Measurements from ENCODE around the gene TBL2.
"Not testable (repeated sequence)": the region's sequence is repeated elsewhere in the genome, so short reads cannot be mapped to it uniquely, and the experiment has no call there.

TBL2 gene

GRCh38 chr7:73570521-73570920, 7.9 kb downstream of the TBL2 start:
- no peak for DNase-seq (ENCODE audit: low read depth in 2 of 2)

- no peak for DNase-seq (ENCODE audit: low read depth in 2 of 2)
These were observed 9.3 kb downstream of the TBL2 start for GRCh38 chr7:73569042-73569608.

GRCh38 chr7:73567846-73568685, 10.3 kb downstream of the TBL2 start:
- DNase-seq (ENCODE audit: low read depth in 2 of 2) = no peak

DNA sequence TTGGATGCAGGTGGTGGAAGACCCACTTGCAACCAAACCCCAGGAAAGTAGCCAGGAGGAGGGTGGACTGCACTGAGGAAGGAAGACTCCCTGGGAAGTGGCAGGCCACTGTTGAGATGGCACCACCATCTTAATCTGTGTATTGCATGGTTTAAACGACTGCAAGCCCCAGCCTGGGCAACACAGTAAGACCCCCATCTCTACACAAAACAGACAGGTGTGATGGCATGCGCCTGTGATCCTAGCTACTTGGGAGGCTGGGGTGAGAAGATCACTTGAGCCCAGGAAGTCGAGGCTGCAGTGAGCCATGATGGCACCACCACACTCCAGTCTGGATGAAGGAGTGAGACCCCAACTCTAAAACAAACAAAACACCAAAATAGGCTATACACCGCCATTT, 11.2 kb downstream of the TBL2 start:
- DNase-seq (ENCODE audit: low read depth in 2 of 2) = no peak

DNA sequence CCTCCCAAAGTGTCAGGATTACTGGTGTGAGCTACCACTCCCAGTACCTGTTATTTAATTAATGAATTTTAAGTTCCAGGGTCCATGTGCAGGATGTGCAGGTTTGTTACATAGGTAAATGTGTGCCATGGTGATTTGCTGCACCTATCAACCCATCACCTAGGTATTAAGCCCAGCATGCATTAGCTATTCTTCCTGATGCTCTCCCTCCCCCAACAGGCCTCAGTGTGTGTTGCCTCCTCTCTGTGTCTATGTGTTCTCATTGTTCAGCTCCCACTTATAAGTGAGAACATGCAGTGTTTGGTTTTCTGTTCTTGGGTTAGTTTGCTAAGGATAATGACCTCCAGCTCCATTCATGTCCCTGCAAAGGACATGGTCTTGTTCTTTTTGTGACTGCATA, 11.9 kb downstream of the TBL2 start:
- not testable (repeated sequence) for DNase-seq (ENCODE audit: low read depth in 2 of 2)

DNA sequence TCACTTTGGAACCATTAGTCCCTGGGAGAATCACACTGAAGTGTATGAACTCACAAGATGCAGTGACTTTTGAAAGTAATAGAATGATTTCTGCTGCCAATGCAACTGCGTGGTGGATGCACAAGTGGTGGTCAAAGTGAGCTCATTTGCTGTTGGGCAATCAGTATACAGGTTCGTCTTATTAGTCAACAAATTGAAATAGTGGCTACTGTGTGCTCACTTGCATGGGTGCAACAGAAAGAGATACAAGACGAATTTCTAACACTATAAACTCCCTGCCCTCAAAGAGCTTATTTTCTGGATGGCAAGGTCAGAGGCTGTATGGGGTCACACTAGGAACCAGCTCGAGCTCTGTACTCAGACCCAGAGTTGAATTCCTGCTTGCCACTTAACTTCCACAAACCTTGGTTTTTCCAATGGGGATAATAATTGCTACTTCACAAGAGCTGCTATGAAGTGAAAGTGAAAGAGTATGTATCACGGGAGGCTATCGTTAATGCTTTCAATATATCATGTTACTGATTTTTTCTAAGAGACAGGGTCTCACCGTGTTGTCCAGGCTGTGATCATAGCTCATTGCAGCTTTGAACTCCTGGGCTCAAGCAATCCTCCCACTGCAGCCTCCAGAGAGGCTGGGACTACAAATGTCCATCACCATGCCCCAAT, 12.6 kb downstream of the TBL2 start:
- no peak for DNase-seq (ENCODE audit: low read depth in 2 of 2)

DNA sequence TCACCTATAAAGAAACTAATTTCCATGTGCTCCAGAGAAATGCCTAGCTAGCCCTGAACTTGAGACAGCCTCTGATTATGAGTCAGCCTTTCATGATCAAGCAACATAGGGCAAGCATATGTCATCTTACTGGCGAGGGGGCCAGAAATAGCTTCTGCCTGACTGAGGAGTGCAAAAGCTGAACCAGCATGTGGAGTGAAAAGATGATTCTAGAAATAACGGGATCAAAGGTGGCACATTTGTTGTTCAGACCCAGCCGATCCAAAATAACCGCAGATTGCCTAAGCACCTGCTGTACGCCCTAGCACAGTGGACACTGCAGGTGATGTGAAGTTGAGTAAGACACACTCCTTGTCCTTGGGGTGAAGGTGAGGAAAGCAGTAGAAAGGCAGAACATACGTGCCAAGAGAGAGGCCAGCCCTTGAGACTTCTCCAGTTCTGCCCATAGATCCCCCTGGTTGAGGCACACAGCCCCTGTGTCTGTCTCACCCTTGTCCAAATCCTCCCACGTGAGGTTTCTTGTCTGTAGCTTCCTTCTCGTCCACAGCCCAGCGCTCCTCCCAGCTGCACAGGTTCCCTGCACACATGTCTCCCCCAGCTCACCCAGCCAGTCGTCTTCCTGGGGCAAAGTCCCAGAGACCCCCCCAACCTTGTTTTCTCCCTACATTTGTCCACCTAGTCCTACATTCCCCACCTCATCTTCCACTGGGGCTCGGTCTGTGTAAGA, 18.1 kb downstream of the TBL2 start:
- DNase-seq (ENCODE audit: low read depth in 2 of 2) = no peak

DNA sequence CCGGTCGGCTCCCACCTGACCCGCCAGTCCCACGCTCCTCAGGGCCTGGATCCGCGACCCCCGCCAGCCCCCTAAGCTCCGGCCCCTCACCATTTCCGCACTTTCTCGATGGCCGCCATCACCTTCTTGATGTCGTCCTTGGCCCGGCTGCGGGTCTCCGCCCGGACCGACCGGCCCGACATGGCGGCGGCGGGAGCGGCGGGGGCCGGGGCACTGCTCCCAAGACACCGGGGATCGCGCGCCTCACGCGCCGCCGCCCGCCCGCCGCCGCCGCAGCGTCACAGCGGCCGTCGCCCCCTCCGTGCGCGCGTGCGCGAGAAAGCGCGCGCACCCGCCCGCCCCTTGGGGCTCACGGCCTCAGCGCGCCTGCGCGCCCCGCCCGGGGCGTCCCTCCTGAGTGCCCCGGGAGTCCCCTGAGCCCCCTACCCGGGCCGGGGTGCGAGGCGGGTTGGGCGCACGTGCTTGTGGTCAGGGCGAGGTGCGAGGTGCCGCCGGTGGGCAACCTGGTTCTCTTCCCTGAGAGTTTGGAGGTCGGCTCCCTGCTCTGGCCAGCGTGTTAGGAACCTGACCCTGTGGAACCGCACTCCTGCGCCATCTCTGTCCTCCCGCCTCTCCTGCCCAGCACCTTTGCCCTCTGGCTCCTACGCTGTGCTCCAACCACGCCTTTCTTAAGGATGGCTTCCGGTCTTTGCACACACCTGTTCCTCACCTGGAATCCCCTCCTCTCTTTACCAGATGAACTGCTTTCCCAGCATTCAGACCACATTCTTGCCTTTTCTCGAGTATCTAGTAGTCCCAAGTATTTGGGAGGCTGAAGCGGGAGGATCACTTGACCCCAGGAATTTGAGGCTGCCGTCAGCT, 20.8 kb downstream of the TBL2 start, which contains the start of gene BCL7B:
Gene BCL7B, minus strand, starts transcription at position 294 of the 861 bp plus-strand sequence. Its CDS starts 112 bp downstream, at position 182.
- DNase-seq (ENCODE audit: low read depth in 2 of 2) = peak; percentile 68 to 71

DNA sequence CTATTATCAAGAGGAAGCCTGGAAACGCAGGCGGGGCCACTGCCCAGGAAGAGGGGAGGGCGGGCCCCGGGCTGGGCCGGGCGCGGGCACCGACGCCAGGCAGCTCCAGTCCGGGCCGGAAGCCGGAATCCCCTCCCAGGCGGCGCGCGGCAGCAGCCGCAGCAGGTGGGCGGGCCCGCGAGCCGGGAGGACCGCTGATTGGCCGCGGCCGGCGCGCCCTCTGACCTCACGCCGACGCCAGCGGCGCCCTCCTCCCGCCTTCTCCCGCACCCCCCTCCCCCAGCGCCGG, 21.3 kb downstream of the TBL2 start:
- peak; percentile 94 to 96 for DNase-seq (ENCODE audit: low read depth in 2 of 2)

DNA sequence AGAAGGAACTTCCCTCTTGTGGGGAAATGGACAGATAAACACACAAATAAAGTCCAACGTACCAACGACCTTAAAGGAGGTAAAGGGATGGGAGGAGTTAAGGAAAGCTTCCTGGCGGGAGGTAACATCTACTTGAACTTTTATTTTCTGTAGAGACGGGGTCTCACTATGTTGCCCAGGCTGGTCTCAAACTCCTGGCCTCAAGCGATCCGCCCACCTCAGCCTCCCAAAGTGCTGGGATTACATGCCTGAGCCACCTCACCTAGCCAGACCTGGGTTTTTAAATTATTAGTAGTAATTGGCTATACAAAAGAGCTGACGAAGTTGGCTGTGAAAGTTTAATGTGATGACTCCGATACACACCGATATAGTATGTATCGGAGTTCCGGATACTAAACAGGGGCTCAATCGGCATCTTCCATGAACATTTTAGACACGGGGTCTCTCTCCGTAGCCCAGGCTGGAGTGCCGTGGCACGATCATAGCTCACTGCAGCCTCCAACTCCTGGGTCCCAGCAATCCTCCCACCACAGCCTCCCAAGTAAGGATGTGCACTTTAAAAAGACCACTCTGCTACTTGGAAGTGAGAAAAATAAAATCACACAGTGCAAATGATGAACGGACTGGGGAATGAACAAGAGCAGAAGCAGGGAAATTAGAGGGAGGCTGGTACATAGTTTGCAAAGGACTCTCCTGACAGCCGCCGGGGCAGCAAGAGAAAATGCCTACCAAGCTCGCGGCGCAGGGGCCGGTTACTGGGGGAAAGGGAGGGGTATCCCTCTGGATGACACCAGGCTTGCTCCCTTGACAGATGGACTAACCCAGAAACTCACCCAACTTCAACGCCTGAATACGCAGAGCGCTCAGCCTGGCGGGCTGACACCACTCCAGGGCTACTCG, 21.9 kb downstream of the TBL2 start:
- DNase-seq (ENCODE audit: low read depth in 2 of 2) = no peak

- no peak for DNase-seq (ENCODE audit: low read depth in 2 of 2)
These were observed 22.9 kb downstream of the TBL2 start for GRCh38 chr7:73555411-73555982.

DNA sequence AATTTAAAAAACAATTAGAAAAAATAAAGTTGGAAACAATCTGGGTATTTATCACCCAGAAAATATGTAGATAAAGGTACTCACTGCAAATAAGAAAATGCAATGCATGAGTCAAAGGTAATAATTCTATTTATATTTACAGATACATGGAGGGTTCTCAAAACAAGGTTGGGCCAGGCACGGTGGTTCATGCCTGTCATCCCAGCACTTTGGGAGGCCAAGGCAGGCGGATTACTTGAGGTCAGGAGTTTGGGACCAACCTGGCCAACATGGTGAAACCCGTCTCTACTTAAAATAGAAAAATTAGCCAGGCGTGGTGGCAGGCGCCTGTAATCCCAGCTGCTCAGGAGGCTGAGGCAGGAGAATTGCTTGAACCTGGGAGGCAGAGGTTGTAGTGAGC, 28.3 kb downstream of the TBL2 start:
- DNase-seq (ENCODE audit: low read depth in 2 of 2) = not testable (repeated sequence)

DNA sequence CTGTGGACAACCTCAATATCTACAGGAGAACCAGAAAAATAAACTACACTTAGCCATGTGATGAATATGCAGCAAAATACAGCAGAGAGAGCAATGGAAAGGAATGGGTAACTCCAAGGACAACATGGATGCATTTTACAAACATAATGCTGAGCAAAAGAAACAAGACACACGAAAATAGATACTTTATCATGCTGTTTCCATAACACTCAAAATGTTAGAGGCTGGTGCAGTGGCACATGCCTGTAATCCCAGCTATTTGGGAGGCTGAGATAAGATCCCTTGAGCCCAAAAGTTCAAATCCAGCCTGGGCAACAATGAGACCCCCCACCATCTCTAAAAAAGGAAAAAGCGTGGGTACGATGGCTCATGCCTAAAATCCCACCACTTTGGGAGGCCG, 29.2 kb downstream of the TBL2 start:
- no peak for DNase-seq (ENCODE audit: low read depth in 2 of 2)

- DNase-seq (ENCODE audit: low read depth in 2 of 2) = no peak
These were observed 30.5 kb downstream of the TBL2 start for GRCh38 chr7:73547841-73548240.

DNA sequence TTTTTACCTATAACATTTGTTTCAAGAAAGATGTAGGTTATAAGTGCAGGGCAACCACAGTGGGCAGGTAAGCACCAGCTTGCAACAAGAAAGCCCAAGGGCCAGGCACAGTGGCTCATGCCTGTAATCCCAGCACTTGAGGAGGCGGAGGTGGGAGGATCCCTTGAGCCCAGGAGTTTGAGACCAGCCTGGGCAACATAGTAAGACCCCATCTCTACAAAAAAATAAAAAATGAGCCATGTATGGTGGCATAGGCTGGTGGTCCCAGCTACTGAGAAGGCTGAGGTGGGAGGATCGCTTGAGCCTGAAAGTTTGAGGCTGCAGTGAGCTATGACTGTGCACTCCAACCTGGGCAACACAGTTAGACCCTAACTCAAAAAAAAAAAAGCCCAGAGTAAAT, 33.7 kb downstream of the TBL2 start:
- DNase-seq (ENCODE audit: low read depth in 2 of 2) = no peak

DNA sequence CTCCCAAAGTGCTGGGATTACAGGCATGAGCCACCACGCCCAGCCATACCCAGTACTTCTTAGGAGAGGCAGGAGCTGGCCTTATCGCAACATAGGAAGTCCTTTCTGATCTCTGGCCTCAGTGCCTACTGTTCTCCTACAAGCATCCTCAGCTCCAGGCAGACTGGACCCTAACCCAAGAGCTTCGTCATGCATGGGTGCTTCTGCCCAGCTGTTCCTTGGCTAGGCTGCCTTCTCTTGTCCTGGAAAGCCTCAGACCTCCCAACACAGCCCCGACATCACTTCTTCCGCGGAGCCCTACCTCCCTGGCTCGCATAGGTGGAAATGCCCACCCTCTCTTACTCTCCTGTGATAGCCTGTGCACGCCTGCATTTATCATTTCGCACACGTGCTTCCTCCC, 36.7 kb downstream of the TBL2 start:
- no peak for DNase-seq (ENCODE audit: low read depth in 2 of 2)

- no peak for DNase-seq (ENCODE audit: low read depth in 2 of 2)
These were observed 38.7 kb downstream of the TBL2 start for GRCh38 chr7:73539709-73540108.

DNA sequence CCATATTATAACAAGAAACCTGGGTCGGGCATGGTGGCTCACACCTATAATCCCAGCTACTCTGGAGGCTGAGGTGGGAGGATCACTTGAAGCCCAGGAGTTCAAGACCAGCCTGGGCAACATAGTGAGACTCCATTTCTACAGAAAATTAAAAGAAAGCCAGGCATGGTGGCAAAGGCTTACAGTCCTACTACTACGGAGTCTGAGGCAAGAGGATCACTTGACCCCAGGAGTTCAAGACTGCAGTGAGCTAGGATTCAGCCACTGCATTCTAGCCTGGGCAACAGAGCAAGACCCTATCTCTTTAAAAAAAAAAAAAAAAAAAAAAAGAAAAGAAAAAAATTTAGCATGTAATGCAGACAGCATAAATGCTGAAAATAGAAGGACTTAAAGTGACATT, 39.9 kb downstream of the TBL2 start:
- not testable (repeated sequence) for DNase-seq (ENCODE audit: low read depth in 2 of 2)

- DNase-seq (ENCODE audit: low read depth in 2 of 2) = no peak
These were observed 41.3 kb downstream of the TBL2 start for GRCh38 chr7:73537051-73537450.

DNA sequence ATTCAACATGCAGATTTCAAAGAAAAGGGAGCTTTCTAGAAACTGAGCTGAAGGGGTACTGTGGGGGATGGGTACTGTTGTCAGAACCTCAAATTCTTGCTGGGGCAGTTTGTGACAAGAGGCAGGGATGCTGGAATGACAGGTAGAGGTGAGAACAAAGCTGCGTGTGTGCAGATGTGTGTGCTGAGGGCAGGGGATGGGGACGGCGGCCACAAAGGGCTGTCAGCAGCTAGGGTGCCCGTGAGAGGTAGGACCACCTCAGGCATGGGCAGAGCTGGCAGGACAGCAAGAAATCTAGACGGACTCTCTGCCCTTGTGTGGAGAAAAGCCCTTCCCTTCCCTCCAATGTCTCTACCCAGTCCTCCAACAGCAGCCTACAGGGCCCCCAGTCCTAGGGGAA, 41.9 kb downstream of the TBL2 start:
- no peak for DNase-seq (ENCODE audit: low read depth in 2 of 2)
